Tibial artery (tissue), 4 donors: ENCODE measurements around the gene CWC27.
A peak's percentile ranks its signal among the peaks of the same experiment; 100 is the strongest.

ENCODE experiments used
- DNase-seq, 2 donors: peaks; one replicate each; pipeline ENCODE4 v3.0.0-alpha.2; 2019
- H3K27ac ChIP-seq, 2 donors: fragments of 200-600 bp; sonication (generic) in 1 of 2; 1 replicate in 1 of 2; 2 replicates in 1 of 2; pipeline ENCODE4 v1.5.1; 2018 to 2019; ENCODE audit warnings: mild to moderate bottlenecking in 1 of 2
- H3K27me3 ChIP-seq, 2 donors: fragments of 200-600 bp; sonication (generic) in 1 of 2; one replicate each; pipeline versions ENCODE4 v1.5.1 to v1.6.0; 2016 to 2019
- H3K36me3 ChIP-seq, 3 donors: fragments of 200-600 bp; sonication (generic) in 2 of 3; one replicate each; pipeline ENCODE4 v1.5.1; 2016 to 2019; ENCODE audit warnings: mild to moderate bottlenecking in 2 of 3
- H3K4me1 ChIP-seq, 4 donors: fragments of 200-600 bp; sonication (generic) in 2 of 4; 1 replicate in 3 of 4; 2 replicates in 1 of 4; pipeline ENCODE4 v1.5.1; 2016 to 2019
- H3K4me3 ChIP-seq, 2 donors: fragments of 200-600 bp; sonication (generic) in 1 of 2; 1 replicate in 1 of 2; 2 replicates in 1 of 2; pipeline ENCODE4 v1.5.1; 2018 to 2019; ENCODE audit warnings: mild to moderate bottlenecking in 2 of 2
- H3K9me3 ChIP-seq, 3 donors: fragments of 200-600 bp; sonication (generic) in 1 of 3; one replicate each; pipeline ENCODE4 v1.5.1; 2016 to 2019
- intact Hi-C: fragments of 100-400 bp; cut with DNase I; formaldehyde crosslinking; loops from one replicate; pipeline ENCODE4 v1.15.0; 2023; ENCODE audit warnings: low total_unique reads
- TF ChIP-seq, protein P1 (sequence below), 2 experiments: fragments of 200-600 bp in 1 of 2; fragments of 450-650 bp in 1 of 2; IDR thresholded peaks; one replicate each; pipeline ENCODE4 v1.5.1; 2017 to 2019; ENCODE audit warnings: antibody characterized with exemption in 2 of 2, mild to moderate bottlenecking in 1 of 2, moderate library complexity in 1 of 2

Gene CWC27

GRCh38 chr5:64971513-64971912, 202.8 kb downstream of the CWC27 start:
- Histone ChIP-seq H3K27me3 (no peaks in the 10 kb centered on the region), H3K36me3 (peaks cover 0 to 9% (median 0%) of the 10 kb centered on the region in 3 donors), H3K9me3 (no peaks in the 10 kb centered on the region), H3K27ac (no peak overlapping the region), H3K4me3 (no peak overlapping the region), H3K4me1 (peaks cover 0 to 13% (median 3%) of the 10 kb centered on the region in 4 donors)
- TF ChIP-seq, protein P1, sequence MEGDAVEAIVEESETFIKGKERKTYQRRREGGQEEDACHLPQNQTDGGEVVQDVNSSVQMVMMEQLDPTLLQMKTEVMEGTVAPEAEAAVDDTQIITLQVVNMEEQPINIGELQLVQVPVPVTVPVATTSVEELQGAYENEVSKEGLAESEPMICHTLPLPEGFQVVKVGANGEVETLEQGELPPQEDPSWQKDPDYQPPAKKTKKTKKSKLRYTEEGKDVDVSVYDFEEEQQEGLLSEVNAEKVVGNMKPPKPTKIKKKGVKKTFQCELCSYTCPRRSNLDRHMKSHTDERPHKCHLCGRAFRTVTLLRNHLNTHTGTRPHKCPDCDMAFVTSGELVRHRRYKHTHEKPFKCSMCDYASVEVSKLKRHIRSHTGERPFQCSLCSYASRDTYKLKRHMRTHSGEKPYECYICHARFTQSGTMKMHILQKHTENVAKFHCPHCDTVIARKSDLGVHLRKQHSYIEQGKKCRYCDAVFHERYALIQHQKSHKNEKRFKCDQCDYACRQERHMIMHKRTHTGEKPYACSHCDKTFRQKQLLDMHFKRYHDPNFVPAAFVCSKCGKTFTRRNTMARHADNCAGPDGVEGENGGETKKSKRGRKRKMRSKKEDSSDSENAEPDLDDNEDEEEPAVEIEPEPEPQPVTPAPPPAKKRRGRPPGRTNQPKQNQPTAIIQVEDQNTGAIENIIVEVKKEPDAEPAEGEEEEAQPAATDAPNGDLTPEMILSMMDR (IDR thresholded peaks at IDR 0.05) = no peak
- no peak for DNase-seq
- intact Hi-C loops = no loop called here

DNA sequence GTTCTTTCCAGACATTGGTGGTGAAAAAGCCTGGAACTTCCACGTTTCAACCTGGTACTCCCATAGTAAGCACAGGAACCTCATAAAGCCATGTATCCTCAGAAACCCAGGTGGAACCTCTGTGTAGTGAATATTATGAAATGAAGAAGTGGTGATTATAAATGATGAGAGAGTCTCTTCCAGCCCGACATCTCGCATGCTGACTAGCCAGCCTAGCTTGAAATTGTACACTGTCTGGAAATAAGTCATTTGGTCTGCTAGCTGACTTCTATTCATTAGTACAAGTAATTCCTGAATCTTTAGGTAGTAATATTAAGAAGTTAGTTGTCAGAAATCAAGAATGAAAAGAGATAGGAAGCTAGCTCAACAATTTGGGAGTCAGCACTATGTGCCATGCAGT, 203.3 kb downstream of the CWC27 start:
- Histone ChIP-seq H3K36me3 (peaks cover 0 to 9% (median 0%) of the 10 kb centered on the region in 3 donors), H3K9me3 (no peaks in the 10 kb centered on the region), H3K27ac (no peak overlapping the region), H3K4me3 (no peak overlapping the region), H3K27me3 (no peaks in the 10 kb centered on the region), H3K4me1 (peaks cover 0 to 13% (median 3%) of the 10 kb centered on the region in 4 donors)
- TF ChIP-seq, protein P1 (IDR thresholded peaks at IDR 0.05) = no peak
- intact Hi-C loops = no loop called here
- no peak for DNase-seq

DNA sequence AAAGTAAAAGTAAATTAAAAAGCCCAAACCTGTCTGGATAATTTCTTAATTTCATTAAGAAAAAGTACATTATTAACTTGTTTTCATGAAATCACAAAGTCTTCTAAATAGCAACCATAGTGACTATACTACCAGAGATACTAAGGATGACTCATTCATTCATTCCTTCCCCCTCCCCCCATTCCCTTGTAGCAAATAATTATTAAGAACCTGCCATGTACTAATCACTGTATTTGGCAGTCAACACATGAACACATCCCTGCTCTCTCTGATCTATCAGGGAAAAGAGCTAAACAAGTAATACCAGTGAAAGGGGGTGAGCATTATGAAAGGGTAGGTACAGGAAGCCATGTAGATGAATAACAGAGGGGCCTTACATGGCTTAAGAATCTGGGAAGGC, 203.9 kb downstream of the CWC27 start:
- TF ChIP-seq, protein P1 (IDR thresholded peaks at IDR 0.05) = no peak
- intact Hi-C loops = no loop called here
- no peaks in the 10 kb centered on the region for H3K9me3 ChIP-seq
- H3K4me1 ChIP-seq = peaks cover 0 to 13% (median 3%) of the 10 kb centered on the region in 4 donors
- no peaks in the 10 kb centered on the region for H3K27me3 ChIP-seq
- no peak for DNase-seq
- H3K27ac ChIP-seq = peak overlapping the region; percentile 15 to 52
- H3K36me3 ChIP-seq = peaks cover 0 to 9% (median under 1%) of the 10 kb centered on the region in 3 donors
- no peak overlapping the region for H3K4me3 ChIP-seq

DNA sequence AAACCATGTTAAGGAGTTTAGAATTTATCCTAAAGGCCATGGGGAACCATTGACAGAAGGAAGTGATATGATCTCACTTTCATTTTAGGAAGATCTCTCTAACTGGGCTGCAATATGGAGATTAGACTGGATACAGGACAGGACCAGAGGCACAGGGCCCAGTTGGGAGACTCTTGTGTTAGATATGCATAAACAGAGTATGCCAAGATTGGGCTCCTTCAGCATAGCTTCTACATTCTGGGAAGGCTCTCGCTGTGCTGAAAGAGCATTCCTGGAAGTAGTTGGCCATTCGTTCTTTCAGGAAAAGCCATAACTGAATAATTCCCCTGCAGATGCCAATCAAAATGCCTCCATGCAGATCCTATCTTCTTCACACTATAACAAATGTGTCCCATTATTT, 204.5 kb downstream of the CWC27 start:
- intact Hi-C loops = no loop called here
- Histone ChIP-seq H3K27me3 (no peaks in the 10 kb centered on the region), H3K36me3 (peaks cover 0 to 9% (median 4%) of the 10 kb centered on the region in 3 donors), H3K27ac (peak overlapping the region; percentile 15 to 52), H3K4me3 (no peak overlapping the region), H3K4me1 (peaks cover 0 to 13% (median 3%) of the 10 kb centered on the region in 4 donors), H3K9me3 (no peaks in the 10 kb centered on the region)
- no peak for DNase-seq
- TF ChIP-seq, protein P1 (IDR thresholded peaks at IDR 0.05) = no peak

GRCh38 chr5:64977779-64978178, 209.0 kb downstream of the CWC27 start:
- Histone ChIP-seq H3K27ac (no peak overlapping the region), H3K9me3 (no peaks in the 10 kb centered on the region), H3K4me1 (peaks cover 0 to 12% (median 3%) of the 10 kb centered on the region in 4 donors), H3K4me3 (no peak overlapping the region), H3K27me3 (no peaks in the 10 kb centered on the region), H3K36me3 (peaks cover 0 to 9% (median 4%) of the 10 kb centered on the region in 3 donors)
- DNase-seq = no peak
- intact Hi-C loops = no loop called here
- TF ChIP-seq, protein P1 (IDR thresholded peaks at IDR 0.05) = no peak

DNA sequence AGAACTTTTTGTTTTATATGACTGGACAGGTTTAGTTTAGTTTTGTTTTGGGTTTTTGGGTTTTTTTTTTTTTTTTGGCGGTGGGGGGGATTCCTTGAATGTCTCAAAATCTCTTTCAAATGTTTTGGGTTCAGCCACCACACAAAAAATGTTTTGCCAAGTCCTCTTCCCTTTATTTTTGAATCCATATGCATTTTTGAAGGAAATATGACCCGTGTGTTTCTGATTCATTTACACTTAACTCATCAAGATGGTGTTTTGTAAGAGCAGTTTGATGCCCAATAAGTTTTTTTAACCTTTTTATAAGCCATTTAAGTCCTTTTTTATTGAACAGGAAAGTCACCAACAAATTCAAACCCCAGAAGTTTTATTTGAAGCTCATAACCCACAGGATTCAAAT, 209.8 kb downstream of the CWC27 start:
- TF ChIP-seq, protein P1 (IDR thresholded peaks at IDR 0.05) = no peak
- no peak for DNase-seq
- Histone ChIP-seq H3K27ac (no peak overlapping the region), H3K27me3 (no peaks in the 10 kb centered on the region), H3K4me1 (peaks cover 0 to 4% (median 0%) of the 10 kb centered on the region in 4 donors), H3K9me3 (no peaks in the 10 kb centered on the region), H3K4me3 (no peak overlapping the region), H3K36me3 (peaks cover 0 to 4% (median 2%) of the 10 kb centered on the region in 3 donors)
- intact Hi-C loops = no loop called here
